SK-N-MC (cell line): Measurements from ENCODE around the gene CD276.
"Not testable (repeated sequence)": the region's sequence is repeated elsewhere in the genome, so short reads cannot be mapped to it uniquely, and the experiment has no call there.

Experiments
- DNase-seq: peaks from one replicate; pipeline ENCODE4 v3.0.0-alpha.2; 2011; ENCODE audit warnings: low read depth, low spot score
- H3K27ac ChIP-seq: fragments of 200-600 bp; sonication (generic); 2 replicates; pipeline ENCODE4 v1.5.1; 2016; ENCODE audit warnings: mixed run types
- H3K36me3 ChIP-seq: fragments of 200-600 bp; sonication (generic); 2 replicates; pipeline ENCODE4 v1.6.1; 2017; ENCODE audit warnings: antibody characterized with exemption, low read length, mixed read lengths; ENCODE audit not compliant: insufficient read depth
- H3K4me3 ChIP-seq: fragments of 200-600 bp; sonication (generic); 2 replicates; pipeline ENCODE4 v1.5.1; 2016
- H3K9ac ChIP-seq: fragments of 200-600 bp; sonication (generic); 2 replicates; pipeline ENCODE4 v1.8.0; 2017; ENCODE audit warnings: mixed run types, mixed read lengths; ENCODE audit not compliant: insufficient read length
- H3K9me3 ChIP-seq: fragments of 200-600 bp; sonication (generic); 2 replicates; pipeline ENCODE4 v1.6.1; 2017; ENCODE audit warnings: low read depth, mild to moderate bottlenecking, antibody characterized with exemption, low read length, moderate library complexity, mixed read lengths
- EZH2 ChIP-seq: fragments of 200-600 bp; sonication (generic); IDR thresholded peaks from one replicate; pipeline ENCODE4 v1.6.1; 2017; ENCODE audit warnings: antibody characterized with exemption
- FOXP2 ChIP-seq: optimal IDR thresholded peaks from 2 replicates; pipeline ENCODE3; 2011; ENCODE audit warnings: mild to moderate bottlenecking, moderate library complexity; ENCODE audit not compliant: insufficient read depth; ENCODE audit errors: extremely low read length, control extremely low read depth
- POLR2AphosphoS5 ChIP-seq: IDR thresholded peaks from 2 replicates; pipeline ENCODE4 v1.6.1; 2012; ENCODE audit warnings: mild to moderate bottlenecking, low read depth, low read length, borderline replicate concordance

Gene CD276

GRCh38 chr15:73715417-73715816 is 31.2 kb downstream of the CD276 start:
- Histone ChIP-seq H3K9me3 (no peaks in the 10 kb centered on the region), H3K27ac (no peak overlapping the region), H3K36me3 (peaks cover 6% of the 10 kb centered on the region; the same call in 1 of the 2 replicates), H3K9ac (no peak overlapping the region), H3K4me3 (no peak overlapping the region)
- no peak for TF ChIP-seq FOXP2
- no peak for TF ChIP-seq POLR2AphosphoS5
- TF ChIP-seq EZH2, result no peak
- DNase-seq, result no peak

- no peak for DNase-seq
- Histone ChIP-seq H3K27ac (no peak overlapping the region), H3K36me3 (peaks cover 6% of the 10 kb centered on the region; the same call in 1 of the 2 replicates), H3K4me3 (no peak overlapping the region), H3K9ac (no peak overlapping the region), H3K9me3 (no peaks in the 10 kb centered on the region)
- TF ChIP-seq EZH2 (no peak), POLR2AphosphoS5 (no peak), FOXP2 (no peak)
Observed at GRCh38 chr15:73716417-73716816, 32.2 kb downstream of the CD276 start.

GRCh38 chr15:73717206-73717605 is 33.0 kb downstream of the CD276 start:
- H3K9me3 ChIP-seq, result no peaks in the 10 kb centered on the region
- no peak overlapping the region for H3K9ac ChIP-seq
- no peak overlapping the region for H3K4me3 ChIP-seq
- peaks cover 6% of the 10 kb centered on the region; the same call in 1 of the 2 replicates for H3K36me3 ChIP-seq
- DNase-seq, result no peak
- TF ChIP-seq EZH2 (no peak), FOXP2 (no peak), POLR2AphosphoS5 (no peak)
- no peak overlapping the region for H3K27ac ChIP-seq

- no peak overlapping the region for H3K9ac ChIP-seq
- no peak overlapping the region for H3K27ac ChIP-seq
- H3K4me3 ChIP-seq, result no peak overlapping the region
- H3K36me3 ChIP-seq, result peaks cover 6% of the 10 kb centered on the region; the same call in 1 of the 2 replicates
- TF ChIP-seq FOXP2 (no peak), EZH2 (no peak), POLR2AphosphoS5 (no peak)
- H3K9me3 ChIP-seq, result no peaks in the 10 kb centered on the region
- DNase-seq, result no peak
Observed at GRCh38 chr15:73717802-73718201, 33.6 kb downstream of the CD276 start.

- no peaks in the 10 kb centered on the region for H3K9me3 ChIP-seq
- no peak overlapping the region for H3K27ac ChIP-seq
- TF ChIP-seq FOXP2, result no peak
- TF ChIP-seq POLR2AphosphoS5, result no peak
- no peak for TF ChIP-seq EZH2
- H3K4me3 ChIP-seq, result no peak overlapping the region
- no peak for DNase-seq
- no peaks in the 10 kb centered on the region for H3K36me3 ChIP-seq
- H3K9ac ChIP-seq, result no peak overlapping the region
Observed at GRCh38 chr15:73718694-73719093, 34.5 kb downstream of the CD276 start.

- no peak overlapping the region for H3K4me3 ChIP-seq
- no peaks in the 10 kb centered on the region for H3K9me3 ChIP-seq
- TF ChIP-seq POLR2AphosphoS5, result no peak
- TF ChIP-seq FOXP2, result no peak
- TF ChIP-seq EZH2, result no peak
- DNase-seq, result no peak
- no peak overlapping the region for H3K27ac ChIP-seq
- H3K9ac ChIP-seq, result no peak overlapping the region
- no peaks in the 10 kb centered on the region for H3K36me3 ChIP-seq
Observed at GRCh38 chr15:73722425-73722824, 38.2 kb downstream of the CD276 start.

- no peak overlapping the region for H3K9ac ChIP-seq
- no peaks in the 10 kb centered on the region for H3K9me3 ChIP-seq
- H3K27ac ChIP-seq, result no peak overlapping the region
- H3K4me3 ChIP-seq, result no peak overlapping the region
- no peaks in the 10 kb centered on the region for H3K36me3 ChIP-seq
- no peak for TF ChIP-seq EZH2
- no peak for TF ChIP-seq FOXP2
- no peak for TF ChIP-seq POLR2AphosphoS5
- DNase-seq, result no peak
Observed at GRCh38 chr15:73723191-73723590, 39.0 kb downstream of the CD276 start.

GRCh38 chr15:73724212-73724611 is 40.0 kb downstream of the CD276 start:
- Histone ChIP-seq H3K27ac (no peak overlapping the region), H3K9me3 (no peaks in the 10 kb centered on the region), H3K9ac (no peak overlapping the region), H3K36me3 (no peaks in the 10 kb centered on the region), H3K4me3 (no peak overlapping the region)
- TF ChIP-seq FOXP2, result no peak
- no peak for TF ChIP-seq POLR2AphosphoS5
- no peak for TF ChIP-seq EZH2
- DNase-seq, result no peak

- Histone ChIP-seq H3K9ac (no peak overlapping the region), H3K4me3 (no peak overlapping the region), H3K27ac (no peak overlapping the region), H3K9me3 (no peaks in the 10 kb centered on the region), H3K36me3 (no peaks in the 10 kb centered on the region)
- no peak for DNase-seq
- TF ChIP-seq EZH2 (no peak), FOXP2 (no peak), POLR2AphosphoS5 (no peak)
Observed at GRCh38 chr15:73727330-73727976, 43.3 kb downstream of the CD276 start.

GRCh38 chr15:73732051-73732450 is 47.9 kb downstream of the CD276 start:
- H3K4me3 ChIP-seq, DNase-seq, H3K36me3 ChIP-seq, H3K27ac ChIP-seq, H3K9ac ChIP-seq, H3K9me3 ChIP-seq: not testable (repeated sequence)
